PC-9 (cell line): ENCODE measurements around the gene PTEN.

Source experiments
- CTCF ChIP-seq: fragments of 200-600 bp; sonication (generic); conservative IDR thresholded peaks from 2 replicates; pipeline ENCODE4 v1.6.1; 2017; ENCODE audit warnings: mixed run types, antibody characterized with exemption, mild to moderate bottlenecking, moderate library complexity
- EZH2 ChIP-seq: fragments of 200-600 bp; sonication (generic); IDR thresholded peaks from 2 replicates; pipeline ENCODE4 v1.8.0; 2017; ENCODE audit warnings: antibody characterized with exemption, low read depth

GRCh38 chr10:87842776-87843497 lies 20.5 kb upstream of the PTEN start:
- TF ChIP-seq CTCF (no peak), EZH2 (no peak)
